Measurements from ENCODE around the gene UMAD1. TPM values are rescaled to one million over a fixed set of nuclear protein-coding genes. Genes with fewer than 3 reads are reported as not detected.

UMAD1 gene
- total and polyA plus RNA-seq, 3 donors from 2014 or later, result 11.1 to 17.3 (median 12.6) TPM

DNA sequence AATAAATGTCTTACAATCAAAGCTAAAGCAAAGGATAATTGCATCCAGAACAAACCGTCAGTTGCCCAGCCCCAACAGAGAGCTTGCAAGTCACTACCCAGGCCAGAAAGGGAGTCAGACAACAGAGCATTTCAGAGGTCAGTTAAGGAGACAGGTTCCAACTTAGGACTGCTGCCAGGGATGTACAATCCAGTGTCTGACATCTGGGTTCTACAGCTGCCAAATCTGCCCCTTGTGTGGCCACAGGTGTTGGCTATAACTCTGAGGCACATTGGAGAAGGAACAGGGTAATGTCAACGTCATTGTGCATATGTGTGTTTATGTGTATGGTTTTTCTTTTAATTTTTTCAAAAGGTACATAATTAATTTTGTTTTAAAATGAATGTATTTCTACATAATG lies 242.8 kb downstream of the UMAD1 start:
- no peaks in the 10 kb centered on the region for H3K36me3 ChIP-seq (ENCODE audit: low read depth, missing control alignments)
- TF ChIP-seq, protein P1, sequence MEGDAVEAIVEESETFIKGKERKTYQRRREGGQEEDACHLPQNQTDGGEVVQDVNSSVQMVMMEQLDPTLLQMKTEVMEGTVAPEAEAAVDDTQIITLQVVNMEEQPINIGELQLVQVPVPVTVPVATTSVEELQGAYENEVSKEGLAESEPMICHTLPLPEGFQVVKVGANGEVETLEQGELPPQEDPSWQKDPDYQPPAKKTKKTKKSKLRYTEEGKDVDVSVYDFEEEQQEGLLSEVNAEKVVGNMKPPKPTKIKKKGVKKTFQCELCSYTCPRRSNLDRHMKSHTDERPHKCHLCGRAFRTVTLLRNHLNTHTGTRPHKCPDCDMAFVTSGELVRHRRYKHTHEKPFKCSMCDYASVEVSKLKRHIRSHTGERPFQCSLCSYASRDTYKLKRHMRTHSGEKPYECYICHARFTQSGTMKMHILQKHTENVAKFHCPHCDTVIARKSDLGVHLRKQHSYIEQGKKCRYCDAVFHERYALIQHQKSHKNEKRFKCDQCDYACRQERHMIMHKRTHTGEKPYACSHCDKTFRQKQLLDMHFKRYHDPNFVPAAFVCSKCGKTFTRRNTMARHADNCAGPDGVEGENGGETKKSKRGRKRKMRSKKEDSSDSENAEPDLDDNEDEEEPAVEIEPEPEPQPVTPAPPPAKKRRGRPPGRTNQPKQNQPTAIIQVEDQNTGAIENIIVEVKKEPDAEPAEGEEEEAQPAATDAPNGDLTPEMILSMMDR (IDR thresholded peaks at IDR 0.05), result no peak
- TF ChIP-seq POLR2A (IDR thresholded peaks at IDR 0.05), result no peak

DNA sequence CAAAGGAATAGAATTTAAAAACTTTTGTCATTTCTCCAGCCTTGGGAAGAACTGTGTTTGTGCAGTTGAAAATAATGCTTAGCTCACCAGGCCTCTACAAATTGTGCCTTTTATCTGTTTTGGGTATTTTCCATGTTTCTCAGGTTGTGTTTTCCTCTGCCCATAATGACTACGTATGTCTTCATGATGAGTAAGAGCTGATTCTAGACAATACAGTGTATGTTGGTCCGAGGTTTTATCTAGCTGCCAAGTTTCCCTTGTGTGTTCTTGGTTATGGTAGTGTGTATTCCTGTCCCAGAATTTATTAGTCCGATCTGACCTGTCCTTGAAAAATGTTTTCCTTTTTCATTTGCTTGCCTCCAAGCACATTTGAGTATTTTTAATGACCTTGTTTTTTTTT lies 244.3 kb downstream of the UMAD1 start:
- no peak overlapping the region for H3K4me3 ChIP-seq
- H3K4me1 ChIP-seq, result no peaks in the 10 kb centered on the region
- no peaks in the 10 kb centered on the region for H3K9me3 ChIP-seq
- no peak for DNase-seq
- H3K36me3 ChIP-seq (ENCODE audit: low read depth, missing control alignments), result no peaks in the 10 kb centered on the region
- H3K27me3 ChIP-seq, result no peaks in the 10 kb centered on the region
- intact Hi-C loops (cut with DNase I; ENCODE audit: low total_unique reads), result no loop called here
- TF ChIP-seq POLR2A (IDR thresholded peaks at IDR 0.05), result no peak
- TF ChIP-seq, protein P1 (IDR thresholded peaks at IDR 0.05), result no peak
- 21 to 38% methylated on average over 3 of the region's 3 CpGs for WGBS, 2 donors
- no peak overlapping the region for H3K27ac ChIP-seq

More for the DNA sequence above, 242.8 kb downstream of the UMAD1 start:
- Histone ChIP-seq H3K9me3 (no peaks in the 10 kb centered on the region), H3K4me1 (no peaks in the 10 kb centered on the region), H3K27me3 (no peaks in the 10 kb centered on the region), H3K27ac (no peak overlapping the region), H3K4me3 (no peak overlapping the region)
- WGBS, 2 donors, result 85 to 90% methylated on average over 2 of the region's 2 CpGs
- intact Hi-C loops (cut with DNase I; ENCODE audit: low total_unique reads), result no loop called here
- DNase-seq, result no peak

DNA sequence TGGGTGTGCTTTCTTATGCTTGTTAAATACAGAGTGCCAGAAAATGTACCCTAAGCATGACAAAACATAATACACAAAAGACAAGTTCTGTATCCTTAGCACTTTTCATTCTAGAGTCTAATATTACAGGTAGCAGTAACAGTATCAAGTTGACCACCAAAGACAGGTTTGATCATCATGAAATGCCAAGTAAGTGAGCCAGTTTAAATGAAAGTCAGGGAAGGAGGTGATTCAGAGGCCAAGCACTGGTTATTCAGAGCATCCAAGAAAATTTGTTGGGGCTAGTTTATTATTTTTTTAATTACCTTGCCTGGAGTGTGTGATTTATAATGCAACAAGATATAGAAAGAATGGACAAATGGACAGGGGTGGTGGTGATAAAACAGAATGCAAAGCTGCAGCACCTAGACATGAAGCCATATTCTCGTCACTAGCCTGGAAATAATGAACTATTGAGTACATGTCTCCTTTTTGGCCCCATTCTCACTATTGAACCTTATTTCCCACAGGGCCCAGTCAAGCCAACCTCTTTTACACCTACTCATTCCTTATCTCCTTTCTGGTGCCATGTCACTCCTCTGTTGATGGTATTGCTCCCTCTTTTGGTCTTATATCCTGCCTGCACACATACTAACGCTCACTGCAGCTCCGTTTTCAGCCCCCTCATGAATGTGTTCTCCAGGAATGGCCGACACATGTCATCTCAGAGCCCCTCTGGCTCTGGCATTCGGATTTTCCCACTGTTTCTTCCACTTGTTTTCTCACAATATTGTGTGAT lies 249.4 kb downstream of the UMAD1 start:
- no peaks in the 10 kb centered on the region for H3K27me3 ChIP-seq
- H3K4me3 ChIP-seq, result no peak overlapping the region
- no peak overlapping the region for H3K27ac ChIP-seq
- no peak for DNase-seq
- TF ChIP-seq POLR2A (IDR thresholded peaks at IDR 0.05), result no peak
- TF ChIP-seq, protein P1 (IDR thresholded peaks at IDR 0.05), result no peak
- 91 to 92% methylated on average over 5 of the region's 5 CpGs for WGBS, 2 donors
- no peaks in the 10 kb centered on the region for H3K36me3 ChIP-seq (ENCODE audit: low read depth, missing control alignments)
- intact Hi-C loops (cut with DNase I; ENCODE audit: low total_unique reads), result no loop called here
- no peaks in the 10 kb centered on the region for H3K9me3 ChIP-seq
- H3K4me1 ChIP-seq, result no peaks in the 10 kb centered on the region

DNA sequence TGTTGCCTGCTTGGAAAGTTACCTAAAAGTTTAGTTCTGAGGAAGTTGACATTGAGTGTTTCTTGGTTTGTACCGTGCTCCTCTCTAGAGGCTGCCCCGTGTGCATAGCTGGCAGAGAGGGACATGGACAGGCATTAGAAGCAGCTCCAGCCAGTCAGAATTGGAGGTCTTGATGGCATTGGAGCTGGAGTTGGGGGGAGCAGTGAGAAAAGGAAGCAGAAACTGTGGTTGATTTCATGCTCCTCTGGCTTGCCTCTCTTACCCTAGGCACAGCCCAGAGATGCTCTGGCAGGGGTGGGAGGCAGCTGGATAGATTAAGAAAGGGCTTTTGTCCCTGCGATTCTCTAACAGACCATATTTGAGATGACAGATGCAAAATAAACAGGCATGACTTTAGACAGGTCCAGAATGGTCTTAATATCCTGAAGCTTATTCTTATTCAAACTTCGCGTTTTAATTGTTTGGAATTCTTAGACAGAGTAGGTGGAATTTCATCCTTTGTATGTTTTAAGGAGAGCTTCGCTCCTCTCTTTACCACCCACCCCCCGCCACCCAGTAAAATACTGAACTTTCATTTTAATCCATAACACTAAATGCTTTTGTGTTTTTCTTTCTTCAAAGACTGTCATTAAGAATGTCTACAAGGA lies 254.6 kb downstream of the UMAD1 start:
- no peak for DNase-seq
- intact Hi-C loops (cut with DNase I; ENCODE audit: low total_unique reads), result no loop called here
- WGBS, 2 donors, result 85 to 90% methylated on average over 7 of the region's 7 CpGs
- Histone ChIP-seq H3K36me3 (ENCODE audit: low read depth, missing control alignments) (no peaks in the 10 kb centered on the region), H3K27me3 (no peaks in the 10 kb centered on the region), H3K4me3 (no peak overlapping the region), H3K4me1 (no peaks in the 10 kb centered on the region), H3K9me3 (no peaks in the 10 kb centered on the region), H3K27ac (no peak overlapping the region)
- TF ChIP-seq, protein P1 (IDR thresholded peaks at IDR 0.05), result no peak
- TF ChIP-seq POLR2A (IDR thresholded peaks at IDR 0.05), result no peak

Data from testis (tissue), 3 donors.